ES-I3 (cell line): Measurements from ENCODE around the gene RAI1.

ENCODE experiments used
- H3K36me3 ChIP-seq: 2 replicates; pipeline ENCODE4 v1.6.1; 2013; ENCODE audit warnings: mild to moderate bottlenecking, low read length, control low read depth, moderate library complexity; ENCODE audit not compliant: insufficient read depth
- H3K4me1 ChIP-seq: 2 replicates; pipeline ENCODE4 v1.6.1; 2013; ENCODE audit warnings: mild to moderate bottlenecking, control low read depth, low read length; ENCODE audit not compliant: insufficient read depth
- H3K9ac ChIP-seq: 2 replicates; pipeline ENCODE4 v1.6.1; 2013; ENCODE audit warnings: low read depth, mild to moderate bottlenecking, low read length, moderate library complexity
- H3K9me3 ChIP-seq: 2 replicates; pipeline ENCODE4 v1.6.1; 2013; ENCODE audit warnings: mild to moderate bottlenecking, low read length, moderate library complexity; ENCODE audit not compliant: control insufficient read depth, insufficient read depth

RAI1 gene

DNA sequence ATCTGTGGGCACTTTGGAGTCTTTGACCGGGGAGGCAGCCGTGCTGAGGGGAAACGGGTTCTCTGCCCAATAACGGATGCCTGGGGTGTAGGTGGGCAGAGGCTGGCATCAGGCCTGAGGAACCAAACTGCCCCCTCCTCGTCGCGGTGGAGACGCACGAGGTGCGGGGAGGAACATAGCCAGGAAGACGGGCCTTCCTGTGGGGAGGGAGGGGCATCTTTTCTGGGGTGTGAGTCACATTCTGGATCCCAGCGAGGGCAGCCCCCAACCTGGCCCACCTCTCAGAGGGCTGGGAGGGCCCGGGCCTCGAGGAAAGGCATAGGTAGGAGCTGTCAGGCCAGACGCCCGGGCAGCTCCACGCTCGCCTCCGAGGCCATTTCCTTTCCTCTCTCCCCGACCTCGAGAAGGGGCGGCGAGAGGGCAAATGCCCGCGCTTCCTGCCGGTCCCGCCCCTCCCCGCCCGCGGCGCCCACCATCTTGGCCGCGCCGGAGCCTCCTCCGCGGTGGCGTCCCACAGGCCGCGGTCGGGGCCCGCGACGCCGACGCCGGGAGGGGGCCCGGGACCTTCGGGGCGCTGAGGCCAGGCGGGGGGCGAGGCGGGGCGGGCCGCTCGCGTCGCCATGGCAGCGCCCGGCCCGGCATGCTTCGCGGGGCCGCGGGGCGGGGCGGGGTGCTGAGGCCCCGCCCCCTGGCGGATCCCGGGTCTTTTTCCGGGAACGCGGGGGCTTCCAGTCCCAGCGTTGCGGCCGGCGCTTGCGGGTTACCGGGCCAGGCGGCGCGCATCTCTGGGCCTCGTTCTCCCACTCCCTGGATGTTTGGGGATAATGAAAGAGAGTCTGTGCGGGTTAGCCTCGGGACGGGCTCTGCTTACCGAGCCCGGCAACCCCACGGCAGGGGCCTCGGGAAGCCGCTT is 13.2 kb downstream of the RAI1 start:
- Histone ChIP-seq H3K4me1 (peaks cover 46% of the 10 kb centered on the region), H3K9ac (peak overlapping the region; percentile 54)

GRCh38 chr17:17696085-17696484 is 14.8 kb downstream of the RAI1 start:
- peaks cover 54% of the 10 kb centered on the region for H3K4me1 ChIP-seq
- no peak overlapping the region for H3K9ac ChIP-seq
- H3K9me3 ChIP-seq = no peaks in the 10 kb centered on the region
- no peaks in the 10 kb centered on the region for H3K36me3 ChIP-seq

More for the DNA sequence above, 13.2 kb downstream of the RAI1 start:
- no peaks in the 10 kb centered on the region for H3K9me3 ChIP-seq
- no peaks in the 10 kb centered on the region for H3K36me3 ChIP-seq

- no peaks in the 10 kb centered on the region for H3K36me3 ChIP-seq
- no peak overlapping the region for H3K9ac ChIP-seq
- no peaks in the 10 kb centered on the region for H3K9me3 ChIP-seq
- peaks cover 58% of the 10 kb centered on the region for H3K4me1 ChIP-seq
Measured at GRCh38 chr17:17696882-17697633, 15.8 kb downstream of the RAI1 start.

DNA sequence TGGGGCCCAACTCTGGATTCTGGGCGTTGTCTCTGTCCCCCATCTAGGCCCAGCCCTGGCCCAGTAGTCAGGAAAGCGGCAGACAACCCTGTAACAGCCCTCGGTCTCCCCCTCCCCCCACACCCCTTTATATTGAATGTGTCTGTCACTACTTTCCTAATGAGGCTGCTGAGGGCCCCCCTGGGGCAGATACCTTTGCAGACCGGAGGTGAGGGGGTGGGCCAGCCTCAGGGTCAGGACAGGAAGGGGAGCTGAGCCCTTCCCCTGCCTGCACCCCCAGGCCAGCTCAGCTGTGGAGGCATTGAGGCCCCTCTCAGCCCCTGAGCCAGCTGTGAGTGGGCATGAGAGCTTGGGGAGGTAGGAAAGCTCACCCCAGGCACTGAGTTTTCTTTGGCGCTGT is 17.1 kb downstream of the RAI1 start:
- Histone ChIP-seq H3K9ac (no peak overlapping the region), H3K36me3 (no peaks in the 10 kb centered on the region), H3K9me3 (no peaks in the 10 kb centered on the region), H3K4me1 (peaks cover 47% of the 10 kb centered on the region)

DNA sequence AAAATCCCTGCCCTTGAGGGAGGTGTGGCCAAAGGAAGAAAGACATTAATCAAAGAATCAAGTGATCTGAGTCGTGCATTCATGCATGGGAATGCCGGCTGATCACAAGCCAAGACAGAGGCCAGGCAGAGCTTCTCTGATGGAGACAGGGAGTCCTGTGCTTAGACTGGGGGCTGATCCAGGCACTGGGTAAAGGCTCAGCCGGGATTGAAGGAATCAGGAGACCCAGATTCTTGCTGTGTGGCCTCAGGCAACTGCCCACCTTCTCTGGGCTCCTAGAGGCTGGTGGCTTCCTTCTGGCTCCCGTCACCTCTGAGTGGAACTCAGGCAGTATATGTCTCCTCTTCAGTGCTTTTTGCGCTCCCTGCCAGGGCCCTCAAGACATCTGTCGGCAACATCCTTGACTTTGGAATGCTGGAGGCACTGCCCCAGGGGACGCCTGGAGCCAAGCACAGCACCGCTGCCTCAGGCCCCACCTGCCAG is 17.7 kb downstream of the RAI1 start:
- Histone ChIP-seq H3K4me1 (peaks cover 42% of the 10 kb centered on the region), H3K9ac (no peak overlapping the region), H3K9me3 (no peaks in the 10 kb centered on the region), H3K36me3 (no peaks in the 10 kb centered on the region)

DNA sequence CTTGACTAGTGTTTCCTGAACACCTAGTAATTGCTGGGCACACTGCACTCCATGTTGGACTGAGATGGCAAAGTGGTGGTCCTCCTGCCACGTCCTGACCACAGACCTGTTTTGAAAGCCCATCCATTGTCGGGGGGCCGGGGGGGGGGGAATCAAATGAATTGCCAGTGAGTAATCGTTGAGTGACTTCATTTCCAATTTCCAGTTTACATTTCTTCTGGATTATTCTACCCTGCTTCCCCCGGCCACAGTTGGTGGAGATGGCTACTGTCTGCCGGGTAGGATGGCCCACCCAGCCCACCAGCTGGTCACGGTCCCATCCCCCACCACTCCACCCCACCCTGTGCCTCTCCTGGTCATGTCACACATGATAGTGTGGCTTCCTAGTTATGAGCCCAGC is 18.2 kb downstream of the RAI1 start:
- H3K4me1 ChIP-seq = peaks cover 40% of the 10 kb centered on the region
- no peaks in the 10 kb centered on the region for H3K9me3 ChIP-seq
- no peak overlapping the region for H3K9ac ChIP-seq
- H3K36me3 ChIP-seq = no peaks in the 10 kb centered on the region

- Histone ChIP-seq H3K9me3 (no peaks in the 10 kb centered on the region), H3K36me3 (no peaks in the 10 kb centered on the region), H3K4me1 (peaks cover 35% of the 10 kb centered on the region), H3K9ac (peak overlapping the region; percentile 10; the same call in 1 of the 2 replicates)
Measured at GRCh38 chr17:17700251-17700969, 19.2 kb downstream of the RAI1 start.

DNA sequence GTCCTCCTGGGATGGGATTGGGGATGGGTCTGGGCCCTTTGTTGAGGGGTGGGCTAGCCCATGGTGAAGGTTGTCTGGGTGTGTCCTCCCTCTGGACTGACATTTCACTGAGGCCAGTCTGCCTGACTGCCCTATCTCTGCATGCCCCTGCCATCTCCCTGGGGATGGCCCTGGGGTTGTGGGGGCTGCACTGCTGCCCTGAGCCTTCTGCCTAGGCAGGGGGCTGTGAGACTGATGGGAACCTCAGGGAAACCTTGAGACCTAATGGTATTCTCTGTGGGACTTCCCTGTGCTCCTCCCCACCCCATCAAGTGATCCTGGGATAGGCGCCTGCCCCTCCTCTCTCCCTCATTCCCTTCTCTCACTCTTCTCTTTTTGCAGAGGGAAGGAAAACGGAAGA is 19.9 kb downstream of the RAI1 start:
- Histone ChIP-seq H3K9me3 (no peaks in the 10 kb centered on the region), H3K36me3 (no peaks in the 10 kb centered on the region), H3K9ac (no peak overlapping the region; the same call in 1 of the 2 replicates), H3K4me1 (peaks cover 35% of the 10 kb centered on the region)

- Histone ChIP-seq H3K36me3 (no peaks in the 10 kb centered on the region), H3K9me3 (no peaks in the 10 kb centered on the region), H3K4me1 (peaks cover 35% of the 10 kb centered on the region), H3K9ac (no peak overlapping the region)
Measured at GRCh38 chr17:17701658-17702057, 20.4 kb downstream of the RAI1 start.

DNA sequence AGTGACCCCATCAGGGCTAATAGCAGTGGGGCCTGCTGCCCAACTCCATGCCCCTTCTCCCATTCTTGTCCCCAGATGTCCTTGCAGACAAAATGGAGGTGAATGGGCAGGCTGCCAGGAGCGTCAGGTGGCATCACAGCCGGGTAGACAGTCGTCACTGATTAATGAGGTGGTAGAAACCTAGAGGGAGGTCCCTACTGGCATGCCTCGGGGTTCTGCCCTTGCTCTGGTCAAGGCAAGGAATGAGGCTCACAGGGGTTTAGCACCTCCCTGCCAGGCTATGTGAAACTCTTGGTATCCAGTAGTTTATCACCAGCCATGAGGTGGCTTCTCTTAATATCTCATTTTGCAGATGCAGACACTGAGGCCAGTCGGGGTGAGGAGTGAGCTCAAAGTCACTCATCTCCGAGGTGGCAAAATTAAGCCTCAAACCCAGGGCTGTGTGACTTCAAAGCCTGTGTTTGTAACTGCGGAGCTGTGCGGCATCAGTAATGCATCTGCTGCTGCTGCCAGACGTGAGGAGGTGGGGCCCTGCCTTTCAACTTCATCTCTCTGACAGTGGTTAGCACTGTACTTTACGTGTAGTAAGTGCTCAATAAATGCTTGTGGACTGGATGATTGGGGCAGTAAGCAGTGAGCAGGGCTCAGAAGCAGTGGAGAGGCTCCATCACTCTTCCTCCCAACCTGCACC is 21.3 kb downstream of the RAI1 start:
- Histone ChIP-seq H3K36me3 (no peaks in the 10 kb centered on the region), H3K9me3 (no peaks in the 10 kb centered on the region)

GRCh38 chr17:17703140-17703919 is 22.1 kb downstream of the RAI1 start:
- Histone ChIP-seq H3K9me3 (no peaks in the 10 kb centered on the region), H3K4me1 (peaks cover 28% of the 10 kb centered on the region), H3K36me3 (no peaks in the 10 kb centered on the region), H3K9ac (no peak overlapping the region)

More for the DNA sequence above, 21.3 kb downstream of the RAI1 start:
- H3K9ac ChIP-seq = no peak overlapping the region
- H3K4me1 ChIP-seq = peaks cover 35% of the 10 kb centered on the region

- Histone ChIP-seq H3K4me1 (peaks cover 18% of the 10 kb centered on the region), H3K9ac (no peak overlapping the region), H3K9me3 (no peaks in the 10 kb centered on the region), H3K36me3 (no peaks in the 10 kb centered on the region)
Measured at GRCh38 chr17:17704931-17705330, 23.7 kb downstream of the RAI1 start.
